Activated T-cell treated with anti-CD3 and anti-CD28 coated beads for 24 hours (primary cell): ENCODE data around the gene RAMP2.
A peak's percentile ranks its signal among the peaks of the same experiment; 100 is the strongest.
"Not testable (repeated sequence)": the region's sequence is repeated elsewhere in the genome, so short reads cannot be mapped to it uniquely, and the experiment has no call there.

Experiments
- DNase-seq: peaks from one replicate; pipeline ENCODE4 v3.0.0-alpha.2; 2020; ENCODE audit warnings: low read depth

Gene RAMP2

DNA sequence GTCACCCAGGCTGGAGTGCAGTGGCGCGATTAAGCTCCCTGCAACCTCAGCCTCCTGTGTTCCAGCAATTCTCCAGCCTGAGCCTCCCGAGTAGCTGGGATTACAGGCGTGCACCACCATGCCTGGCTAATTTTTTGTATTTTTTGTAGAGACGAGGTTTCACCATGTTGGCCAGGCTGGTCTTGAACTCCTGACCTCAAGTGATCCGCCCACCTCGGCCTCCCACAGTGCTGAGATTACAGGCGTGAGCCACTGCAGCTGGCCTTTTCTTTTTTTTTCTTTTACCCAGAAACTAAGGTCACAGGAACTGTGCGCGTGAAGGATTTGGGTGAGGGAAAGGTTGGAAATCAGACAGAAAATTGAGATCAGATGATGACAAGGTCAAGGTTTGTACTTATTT lies 8.9 kb downstream of the RAMP2 start:
- not testable (repeated sequence) for DNase-seq

- no peak for DNase-seq
Observed at GRCh38 chr17:42772945-42773289, 11.9 kb downstream of the RAMP2 start.

DNA sequence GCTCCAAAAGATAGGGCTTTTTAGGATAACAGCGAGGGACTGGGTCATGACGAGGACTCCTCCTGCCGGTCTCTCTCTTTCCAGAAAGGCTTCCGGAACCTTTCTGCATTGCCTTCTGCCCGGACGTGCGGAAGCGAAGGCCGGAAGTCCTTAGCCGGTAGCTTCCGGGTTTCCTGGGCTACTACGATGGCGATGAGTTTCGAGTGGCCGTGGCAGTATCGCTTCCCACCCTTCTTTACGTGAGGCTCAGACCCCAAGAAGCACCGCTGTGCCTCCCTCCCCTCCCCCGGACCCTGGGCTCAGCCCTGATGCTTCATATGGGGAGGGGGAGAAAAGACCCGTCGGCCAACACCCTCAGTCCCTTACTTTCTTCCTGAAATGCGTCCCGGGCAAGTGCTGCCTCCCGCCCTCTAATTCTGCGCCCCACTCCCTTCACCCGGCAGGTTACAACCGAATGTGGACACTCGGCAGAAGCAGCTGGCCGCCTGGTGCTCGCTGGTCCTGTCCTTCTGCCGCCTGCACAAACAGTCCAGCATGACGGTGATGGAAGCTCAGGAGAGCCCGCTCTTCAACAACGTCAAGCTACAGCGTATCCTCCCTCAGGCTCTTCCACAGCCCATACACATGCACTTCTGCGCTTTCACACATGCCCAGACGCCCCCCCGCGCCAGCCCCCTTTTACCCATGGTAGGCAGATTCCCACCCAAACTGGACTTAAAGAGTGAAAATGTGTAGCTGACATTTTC lies 12.4 kb downstream of the RAMP2 start, which contains the start of gene VPS25:
Gene VPS25 (plus strand): TSS at position 160 of the 746 bp plus-strand sequence. CDS start 27 bp downstream, at position 187.
- DNase-seq: peak; percentile 73

GRCh38 chr17:42774066-42774745 lies 13.2 kb downstream of the RAMP2 start:
- DNase-seq: no peak

DNA sequence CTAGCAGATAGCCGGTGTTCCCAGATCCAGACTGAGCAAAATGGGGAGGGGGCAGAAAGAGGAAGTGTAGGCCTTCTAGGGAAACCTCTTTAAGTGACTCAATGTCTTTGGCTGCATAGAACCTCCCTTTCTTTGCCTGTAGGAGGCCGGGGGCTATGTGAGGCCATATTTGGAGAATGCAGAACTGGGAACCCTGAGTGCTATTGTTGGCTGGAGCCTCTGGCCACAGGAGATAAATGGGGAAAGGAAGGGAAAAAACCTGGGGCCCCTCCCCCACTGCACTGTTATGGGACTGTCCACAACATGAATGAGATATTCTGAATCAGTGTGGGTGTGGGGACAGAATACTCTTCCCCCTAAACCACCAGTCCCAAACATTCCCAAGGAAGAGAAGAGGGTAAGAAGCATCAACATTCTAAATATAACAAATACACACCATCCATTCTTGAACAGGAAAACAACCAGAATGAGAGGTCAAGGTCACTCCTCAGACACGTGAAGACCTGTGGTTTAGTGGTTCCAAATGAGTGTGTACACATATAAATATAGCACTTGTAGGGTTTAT lies 14.6 kb downstream of the RAMP2 start:
- DNase-seq: no peak

GRCh38 chr17:42778570-42778969 lies 17.5 kb downstream of the RAMP2 start:
- DNase-seq: no peak

GRCh38 chr17:42779304-42779935 lies 18.4 kb downstream of the RAMP2 start:
- DNase-seq: no peak

- DNase-seq: no peak
Observed at GRCh38 chr17:42779936-42780850, 19.2 kb downstream of the RAMP2 start, which contains the start of gene WNK4. TSS of gene WNK4 (plus strand) at chr17:42780610. CDS start at chr17:42780699, 89 bp downstream.

- DNase-seq: no peak
Observed at GRCh38 chr17:42780851-42781638, 20.0 kb downstream of the RAMP2 start.

GRCh38 chr17:42781639-42782165 lies 20.7 kb downstream of the RAMP2 start:
- DNase-seq: no peak

- no peak for DNase-seq
Observed at GRCh38 chr17:42782166-42783061, 21.4 kb downstream of the RAMP2 start.

- no peak for DNase-seq
Observed at GRCh38 chr17:42783062-42783790, 22.2 kb downstream of the RAMP2 start.

- DNase-seq: no peak
Observed at GRCh38 chr17:42783791-42784138, 22.7 kb downstream of the RAMP2 start.

GRCh38 chr17:42784409-42784808 lies 23.4 kb downstream of the RAMP2 start:
- no peak for DNase-seq

DNA sequence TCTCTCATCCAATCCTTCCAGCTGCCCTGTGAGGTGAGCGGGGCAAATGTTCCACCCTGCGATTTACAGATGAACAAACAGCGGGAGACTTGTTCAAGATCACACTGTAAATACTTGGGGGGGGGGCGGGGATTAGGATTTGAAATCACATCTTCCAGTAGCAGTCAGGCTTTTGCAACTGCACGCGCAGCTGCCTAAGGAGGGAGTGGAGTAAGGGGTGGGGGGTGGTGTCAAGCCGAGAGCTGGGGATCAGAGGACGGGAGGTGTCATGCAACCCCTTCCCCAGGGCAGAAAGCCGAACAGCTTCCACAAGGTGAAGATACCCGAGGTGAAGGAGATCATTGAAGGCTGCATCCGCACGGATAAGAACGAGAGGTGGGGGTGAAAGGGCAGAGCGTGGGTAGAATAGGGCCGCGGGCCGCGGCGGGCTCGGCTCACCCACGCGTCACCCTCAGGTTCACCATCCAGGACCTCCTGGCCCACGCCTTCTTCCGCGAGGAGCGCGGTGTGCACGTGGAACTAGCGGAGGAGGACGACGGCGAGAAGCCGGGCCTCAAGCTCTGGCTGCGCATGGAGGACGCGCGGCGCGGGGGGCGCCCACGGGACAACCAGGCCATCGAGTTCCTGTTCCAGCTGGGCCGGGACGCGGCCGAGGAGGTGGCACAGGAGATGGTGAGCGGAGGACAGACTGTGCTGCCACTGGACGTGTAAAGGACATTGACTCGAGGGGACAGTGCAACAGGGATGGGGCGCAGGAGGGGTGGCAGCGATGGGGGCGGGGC lies 24.0 kb downstream of the RAMP2 start:
- no peak for DNase-seq

DNA sequence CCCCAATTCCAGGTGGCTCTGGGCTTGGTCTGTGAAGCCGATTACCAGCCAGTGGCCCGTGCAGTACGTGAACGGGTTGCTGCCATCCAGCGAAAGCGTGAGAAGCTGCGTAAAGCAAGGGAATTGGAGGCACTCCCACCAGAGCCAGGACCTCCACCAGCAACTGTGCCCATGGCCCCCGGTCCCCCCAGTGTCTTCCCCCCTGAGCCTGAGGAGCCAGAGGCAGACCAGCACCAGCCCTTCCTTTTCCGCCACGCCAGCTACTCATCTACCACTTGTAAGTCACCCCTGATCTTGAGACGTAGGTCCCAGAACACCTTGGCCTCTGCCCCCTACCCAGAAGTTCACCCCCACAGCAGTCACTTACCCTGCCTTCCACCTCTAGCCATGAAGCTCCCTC lies 26.2 kb downstream of the RAMP2 start:
- no peak for DNase-seq

DNA sequence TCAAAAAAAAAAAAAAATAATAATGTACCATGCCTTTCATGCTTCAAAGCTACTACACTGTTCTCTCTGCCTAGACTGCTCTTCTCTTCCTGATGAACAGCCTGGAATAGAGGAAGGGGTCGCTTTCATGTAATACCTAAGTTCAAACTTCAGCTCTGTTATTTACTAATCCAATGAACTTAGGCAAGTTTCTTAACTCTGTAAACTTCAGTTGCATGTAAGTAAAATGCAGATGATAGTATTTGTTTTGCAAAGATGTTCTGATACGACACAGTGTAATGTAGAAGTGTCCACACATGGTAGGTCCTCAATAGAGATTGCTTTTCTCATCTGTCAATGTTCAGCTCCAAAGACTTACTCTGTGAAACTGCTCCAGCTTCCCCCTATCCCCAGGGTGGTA lies 30.9 kb downstream of the RAMP2 start:
- DNase-seq: no peak

DNA sequence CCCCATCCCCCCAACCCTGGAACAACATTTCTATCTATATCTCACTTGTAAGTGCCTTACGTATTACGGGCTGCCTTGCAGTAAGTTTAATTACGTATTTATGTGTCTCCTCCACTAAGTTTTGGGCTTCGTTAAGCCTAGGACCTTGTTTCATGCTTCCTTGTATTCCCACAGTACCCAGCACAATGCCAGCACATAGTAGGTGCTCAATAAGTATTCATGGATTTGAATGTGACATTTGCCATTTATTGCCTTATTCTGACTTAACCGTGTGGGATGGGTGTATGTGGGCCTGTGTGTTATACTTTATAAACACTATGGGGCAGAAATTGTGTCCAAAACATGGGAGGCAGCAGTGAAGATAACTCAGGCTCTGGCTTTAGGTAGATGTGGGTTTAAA lies 31.5 kb downstream of the RAMP2 start:
- no peak for DNase-seq
